ENCODE results near the gene RNF112.

DNA sequence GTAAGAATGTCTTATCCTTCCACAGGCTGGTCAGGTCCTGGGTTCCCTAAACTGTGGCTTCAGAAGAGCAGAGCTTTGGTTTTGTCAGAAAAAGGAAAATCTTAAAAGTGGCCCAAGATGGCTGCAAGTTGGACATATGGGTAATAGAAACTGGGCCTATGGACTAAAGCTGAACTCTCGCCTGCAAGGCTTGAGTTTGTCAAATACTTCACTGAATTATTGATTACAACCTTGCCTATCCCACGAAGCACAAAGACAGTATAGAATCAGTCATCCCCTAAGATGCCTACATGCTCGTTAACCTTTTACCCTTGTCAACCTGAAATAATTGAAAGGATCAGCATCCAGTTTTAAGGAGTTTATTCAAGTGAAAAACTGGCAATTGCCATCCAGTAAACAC, 20.7 kb downstream of the RNF112 start:
- TF ChIP-seq HDAC6 (IDR thresholded peaks at IDR 0.05; ENCODE audit: low read depth, low read length) (no peak), POLR2AphosphoS5 (IDR thresholded peaks at IDR 0.05; ENCODE audit: low read depth, low read length) (no peak), JUND (IDR thresholded peaks at IDR 0.05; ENCODE audit: low read length) (no peak), KDM5A (IDR thresholded peaks at IDR 0.05; ENCODE audit: low read length) (no peak), POLR2A (IDR thresholded peaks at IDR 0.05; ENCODE audit: control extremely low read depth in 1 of 2, low read depth in 2 of 2, low read length in 2 of 2) (no peak), RFX5 (IDR thresholded peaks at IDR 0.05; ENCODE audit: borderline replicate concordance, low read depth, low read length) (no peak), SIN3A (conservative IDR thresholded peaks at IDR 0.05 in 1 of 2, IDR thresholded peaks at IDR 0.05 in 1 of 2; ENCODE audit: low read depth in 1 of 2, low read length in 2 of 2) (no peak), USF2 (IDR thresholded peaks at IDR 0.05; ENCODE audit: low read length) (no peak), JUN (IDR thresholded peaks at IDR 0.05; ENCODE audit: low read depth, low read length) (no peak)
- TF ChIP-seq, protein P1, sequence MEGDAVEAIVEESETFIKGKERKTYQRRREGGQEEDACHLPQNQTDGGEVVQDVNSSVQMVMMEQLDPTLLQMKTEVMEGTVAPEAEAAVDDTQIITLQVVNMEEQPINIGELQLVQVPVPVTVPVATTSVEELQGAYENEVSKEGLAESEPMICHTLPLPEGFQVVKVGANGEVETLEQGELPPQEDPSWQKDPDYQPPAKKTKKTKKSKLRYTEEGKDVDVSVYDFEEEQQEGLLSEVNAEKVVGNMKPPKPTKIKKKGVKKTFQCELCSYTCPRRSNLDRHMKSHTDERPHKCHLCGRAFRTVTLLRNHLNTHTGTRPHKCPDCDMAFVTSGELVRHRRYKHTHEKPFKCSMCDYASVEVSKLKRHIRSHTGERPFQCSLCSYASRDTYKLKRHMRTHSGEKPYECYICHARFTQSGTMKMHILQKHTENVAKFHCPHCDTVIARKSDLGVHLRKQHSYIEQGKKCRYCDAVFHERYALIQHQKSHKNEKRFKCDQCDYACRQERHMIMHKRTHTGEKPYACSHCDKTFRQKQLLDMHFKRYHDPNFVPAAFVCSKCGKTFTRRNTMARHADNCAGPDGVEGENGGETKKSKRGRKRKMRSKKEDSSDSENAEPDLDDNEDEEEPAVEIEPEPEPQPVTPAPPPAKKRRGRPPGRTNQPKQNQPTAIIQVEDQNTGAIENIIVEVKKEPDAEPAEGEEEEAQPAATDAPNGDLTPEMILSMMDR (IDR thresholded peaks at IDR 0.05; ENCODE audit: control extremely low read depth in 1 of 3, insufficient read depth in 1 of 3, low read depth in 1 of 3, low read length in 3 of 3): no peak

All from H1 (cell line).